HG02885 (cell line): ENCODE data around the gene RPAIN.
"Not testable (repeated sequence)": the region's sequence is repeated elsewhere in the genome, so short reads cannot be mapped to it uniquely, and the experiment has no call there.

ENCODE experiments used
- ATAC-seq: cut with Tn5 transposase; IDR thresholded peaks from one replicate; pipeline ENCODE4 v1.9.1; 2021; ENCODE audit warnings: mild to moderate bottlenecking; ENCODE audit not compliant: unreplicated experiment, poor library complexity

Gene RPAIN

DNA sequence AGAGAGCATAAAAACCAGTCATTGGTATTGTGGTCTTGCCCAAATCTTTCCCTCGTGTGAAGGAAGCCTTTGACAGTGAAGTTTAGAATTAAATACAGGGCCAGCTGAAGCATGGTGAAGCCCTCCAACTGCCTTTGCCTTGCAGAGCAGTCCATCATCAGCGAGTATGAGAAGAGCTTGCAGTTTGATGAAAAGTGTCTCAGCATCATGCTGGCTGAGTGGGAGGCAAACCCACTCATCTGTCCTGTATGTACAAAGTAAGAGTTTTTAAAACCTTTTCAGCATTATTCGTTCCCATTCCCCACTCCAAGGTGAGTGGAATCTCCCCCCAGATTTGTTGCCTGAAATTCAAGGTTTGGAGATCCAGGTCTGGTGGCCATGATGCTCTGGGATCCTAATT is 5.8 kb downstream of the RPAIN start:
- no peak for ATAC-seq

DNA sequence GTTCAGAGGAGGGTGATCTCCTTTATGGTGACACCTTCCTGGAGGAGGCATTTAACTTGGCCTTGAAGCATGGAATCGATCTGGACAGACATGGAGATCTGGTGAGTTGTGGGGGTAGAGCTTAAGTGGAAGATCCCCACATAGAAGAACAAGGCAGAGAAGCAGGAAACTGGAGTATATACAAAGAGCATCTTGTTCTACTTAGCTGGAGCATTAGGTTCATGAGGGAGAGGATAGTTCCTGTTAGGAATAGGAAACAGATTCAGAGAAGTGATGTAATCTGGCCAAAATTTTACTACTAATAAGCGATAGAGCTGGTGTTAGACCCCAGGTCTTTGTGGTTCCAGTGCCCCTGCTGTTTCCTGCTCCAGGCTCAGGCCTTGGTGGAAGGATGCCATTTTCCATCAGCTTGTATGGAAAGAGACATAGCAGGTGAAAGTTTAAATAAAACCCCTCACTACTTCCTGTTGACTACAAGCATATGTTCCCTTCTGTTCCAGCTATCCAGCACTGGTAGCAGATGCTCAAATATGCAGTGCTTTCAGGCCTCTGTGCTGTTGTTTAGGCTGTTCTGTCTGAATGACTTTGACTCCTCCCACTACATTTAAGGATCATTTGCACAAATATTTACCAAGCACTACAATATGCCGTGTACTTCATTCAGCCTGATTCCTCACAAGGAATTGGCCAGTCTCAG is 9.4 kb downstream of the RPAIN start:
- no peak for ATAC-seq

DNA sequence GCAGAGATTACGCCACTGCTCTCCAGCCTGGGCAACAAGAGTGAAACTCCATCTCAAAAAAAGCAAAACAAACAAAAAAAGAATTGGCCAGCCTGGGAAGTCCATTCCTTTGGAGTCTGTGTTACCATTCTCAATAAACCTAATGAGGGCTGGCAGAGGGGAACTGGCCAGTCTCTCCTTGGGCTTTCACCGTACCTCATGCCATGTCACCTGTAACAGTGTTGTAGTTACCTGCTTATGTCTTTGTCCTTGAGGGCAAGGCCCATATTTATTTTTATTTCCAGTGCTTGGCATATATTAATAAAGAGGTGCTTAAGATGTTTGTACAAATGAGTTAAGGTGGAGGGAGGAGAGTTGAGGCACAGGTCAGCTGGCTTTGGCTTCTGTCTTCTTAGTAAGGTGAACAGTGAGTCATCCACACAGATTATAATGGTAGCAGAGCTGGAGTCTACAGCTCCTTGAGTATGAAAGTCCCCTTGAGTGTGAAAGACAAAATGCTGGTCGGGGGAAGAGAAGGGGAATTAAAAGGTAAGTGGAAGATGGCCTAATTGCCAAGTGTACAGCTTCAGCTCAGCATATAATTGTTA is 10.5 kb downstream of the RPAIN start:
- no peak for ATAC-seq

DNA sequence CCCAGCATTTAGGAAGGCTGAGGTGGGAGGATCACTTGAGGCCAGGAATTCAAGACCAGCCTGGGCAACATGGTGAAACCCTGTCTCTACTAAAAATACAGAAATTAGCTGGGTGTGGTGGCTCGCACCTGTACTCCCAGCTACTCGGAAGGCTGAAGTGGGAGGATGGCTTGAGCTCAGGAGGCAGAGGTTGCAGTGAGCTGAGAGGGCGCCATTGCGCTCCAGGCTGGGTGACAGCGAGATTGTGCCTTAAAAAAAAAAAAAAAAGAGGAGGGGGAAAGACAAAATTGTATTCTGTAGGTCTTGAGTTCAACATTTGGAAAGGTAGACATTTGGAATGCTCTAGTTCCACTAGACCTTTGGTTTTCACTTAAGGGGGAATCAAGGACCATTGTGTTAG is 11.3 kb downstream of the RPAIN start:
- ATAC-seq: not testable (repeated sequence)

DNA sequence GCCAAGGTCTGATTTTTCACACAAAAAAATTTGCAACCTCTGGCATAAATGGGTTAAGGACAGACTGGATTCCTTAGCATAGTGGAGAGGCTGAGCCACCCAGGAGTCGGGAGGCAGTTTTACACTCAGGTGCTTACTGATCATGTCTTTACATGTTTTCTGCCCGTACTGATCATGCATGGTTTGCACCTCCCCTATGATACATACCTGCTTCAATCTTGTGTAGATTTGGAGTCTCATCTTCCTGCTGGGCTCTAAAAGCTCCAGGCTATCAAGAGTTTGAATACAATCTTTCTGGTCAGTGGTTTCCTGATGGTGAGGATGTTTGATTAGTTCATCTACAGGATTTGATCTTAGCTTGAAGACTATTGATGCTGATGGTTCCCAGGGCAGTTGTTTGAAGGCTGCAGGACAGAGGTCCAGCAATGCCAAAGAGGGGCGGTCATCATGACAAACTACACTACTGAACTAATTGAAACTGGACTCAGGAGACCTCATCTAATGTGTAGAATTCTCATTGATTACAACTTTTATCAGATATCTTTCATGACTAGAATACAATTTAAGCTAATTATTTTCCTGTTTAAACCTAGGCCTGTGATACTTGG is 12.1 kb downstream of the RPAIN start:
- no peak for ATAC-seq

DNA sequence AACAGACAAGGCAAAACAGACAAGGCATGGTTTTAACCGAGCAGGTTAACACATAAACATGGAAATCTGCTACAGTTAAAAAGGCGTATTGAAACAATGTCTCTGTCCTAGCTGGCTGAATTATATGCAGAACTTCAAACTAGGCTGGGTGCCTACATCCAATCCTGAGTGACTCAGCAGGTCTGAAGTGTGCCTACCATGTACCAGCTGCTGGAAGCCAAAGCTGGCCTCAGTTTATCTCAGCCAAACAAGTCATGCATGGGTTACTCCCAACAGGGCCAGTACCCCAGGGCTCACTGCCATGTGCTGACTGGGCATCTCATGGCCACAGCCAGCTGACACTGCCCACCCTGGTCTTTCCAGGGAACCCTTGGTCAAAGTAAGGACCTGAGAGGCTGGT is 15.0 kb downstream of the RPAIN start:
- ATAC-seq: no peak

DNA sequence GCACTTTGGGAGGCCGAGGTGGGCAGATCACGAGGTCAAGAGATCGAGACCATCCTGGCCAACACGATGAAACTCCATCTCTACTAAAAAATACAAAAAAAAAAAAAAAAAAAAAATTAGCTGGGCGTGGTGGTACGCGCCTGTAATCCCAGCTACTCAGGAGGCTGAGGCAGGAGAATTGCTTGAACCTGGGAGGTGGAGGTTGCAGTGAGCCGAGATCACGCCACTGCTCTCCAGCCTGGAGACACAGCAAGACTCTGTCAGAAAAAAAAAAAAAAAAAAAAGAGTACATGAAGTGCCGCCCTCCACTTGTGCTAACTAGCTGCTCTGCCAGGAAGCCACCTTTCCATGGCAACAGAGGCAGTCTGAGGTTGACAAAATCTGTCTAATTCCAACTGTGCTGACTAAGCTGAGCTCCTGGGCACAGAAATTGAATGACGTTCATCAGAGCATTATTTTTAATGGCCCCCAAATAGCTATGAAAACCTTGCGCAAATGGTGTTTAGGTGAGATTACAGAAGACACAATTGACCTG is 15.9 kb downstream of the RPAIN start:
- not testable (repeated sequence) for ATAC-seq

DNA sequence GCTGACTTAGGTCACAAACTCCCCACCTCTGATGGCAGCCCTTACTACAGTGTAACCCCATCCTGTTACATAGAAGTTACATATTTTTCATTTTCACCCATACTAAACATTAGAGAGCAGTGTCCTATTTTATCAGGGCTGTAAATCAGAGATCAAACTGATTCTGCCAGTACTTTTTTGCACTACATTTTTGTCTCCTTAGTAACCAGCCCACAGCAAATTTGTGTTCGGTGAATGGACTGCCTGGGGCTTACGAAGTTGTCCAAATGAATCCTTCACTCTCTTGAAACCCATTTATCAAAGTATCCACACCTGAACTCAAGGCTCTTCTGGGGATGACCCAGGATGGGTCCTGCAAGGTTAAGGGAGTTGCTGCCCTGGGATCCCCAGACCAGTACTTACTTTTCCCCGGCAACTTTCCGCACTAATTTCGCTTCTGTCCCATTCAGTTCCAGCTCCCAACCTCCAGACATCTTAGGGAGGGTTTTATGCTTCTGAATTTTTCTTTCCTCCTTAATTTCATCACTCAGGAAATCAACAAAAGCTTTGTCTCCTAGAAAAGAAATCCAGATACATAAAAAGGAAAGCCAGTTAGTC is 17.8 kb downstream of the RPAIN start:
- no peak for ATAC-seq

DNA sequence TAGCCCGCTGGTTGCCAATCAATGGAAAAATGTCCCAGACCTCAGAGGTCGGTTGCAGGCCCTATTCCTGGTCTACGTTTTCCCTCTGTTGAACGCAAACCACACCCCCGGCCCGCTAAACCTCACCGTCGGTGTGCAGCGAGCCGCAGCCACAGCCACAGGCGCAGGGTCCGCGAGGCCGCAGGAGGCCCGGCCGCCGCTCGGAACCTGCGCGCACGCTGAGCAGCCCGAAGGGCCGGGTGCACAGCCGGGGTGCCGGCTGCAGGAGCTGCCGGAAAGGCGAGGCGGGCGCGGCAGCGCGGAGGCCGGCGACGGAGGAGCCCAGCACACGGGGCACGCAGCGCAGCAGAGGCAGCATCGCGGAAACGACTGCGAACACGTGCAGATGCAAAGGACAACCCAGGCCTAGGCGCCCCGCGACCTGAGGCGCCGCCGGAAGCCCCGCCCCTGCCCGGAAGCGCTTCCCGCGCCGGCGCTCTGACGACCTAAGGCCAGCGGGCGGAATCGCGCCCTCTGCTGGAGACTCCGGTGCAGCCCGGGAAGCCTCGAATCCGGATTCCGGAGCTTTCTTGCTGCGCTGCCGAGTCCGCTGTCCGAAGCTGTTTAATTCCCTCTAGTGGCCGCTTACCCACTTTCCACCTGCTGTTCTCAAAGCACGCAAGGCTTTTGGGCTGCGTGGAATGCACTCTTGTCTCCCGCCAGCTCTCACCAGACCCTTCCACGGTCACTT is 18.9 kb downstream of the RPAIN start, which contains the start of gene C1QBP:
TSS of gene C1QBP (minus strand) at position 440 of the 730 bp plus-strand sequence. CDS start at position 358, 82 bp downstream.
- peak; percentile 85 for ATAC-seq

DNA sequence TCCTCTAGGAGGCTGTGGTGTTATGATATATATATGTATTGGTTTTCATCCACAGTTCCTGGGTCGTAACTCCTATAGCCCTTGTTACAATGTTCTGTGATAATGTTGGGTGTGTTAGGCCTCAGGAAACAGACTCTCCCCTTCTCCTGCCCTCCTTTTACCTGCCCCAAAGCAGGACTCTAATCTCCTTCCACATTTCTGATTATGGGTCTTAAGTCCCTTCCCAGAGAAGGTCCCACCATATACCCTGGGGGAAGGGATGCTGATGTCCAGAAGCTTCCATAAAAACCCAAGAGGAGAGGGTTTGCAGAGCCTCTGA is 19.4 kb downstream of the RPAIN start:
- no peak for ATAC-seq

DNA sequence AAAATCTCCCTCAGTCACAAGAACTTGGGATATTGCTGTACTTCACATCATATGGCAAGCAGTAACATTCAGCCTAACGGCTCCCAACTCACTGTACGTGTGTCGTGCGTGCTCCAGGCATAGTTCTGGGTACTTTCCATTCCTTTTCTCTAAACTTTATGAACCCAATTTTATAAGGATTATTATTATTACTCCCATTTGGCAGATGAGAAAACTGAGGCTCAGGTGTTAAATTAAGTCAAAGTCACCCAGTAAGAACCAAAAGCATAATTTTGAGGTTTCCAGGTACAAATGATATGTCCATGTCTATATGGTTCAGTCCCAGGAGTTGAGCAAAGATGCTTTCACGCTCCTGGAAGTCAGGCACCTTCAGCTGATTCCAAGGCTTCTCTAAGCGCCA is 23.7 kb downstream of the RPAIN start:
- ATAC-seq: no peak

DNA sequence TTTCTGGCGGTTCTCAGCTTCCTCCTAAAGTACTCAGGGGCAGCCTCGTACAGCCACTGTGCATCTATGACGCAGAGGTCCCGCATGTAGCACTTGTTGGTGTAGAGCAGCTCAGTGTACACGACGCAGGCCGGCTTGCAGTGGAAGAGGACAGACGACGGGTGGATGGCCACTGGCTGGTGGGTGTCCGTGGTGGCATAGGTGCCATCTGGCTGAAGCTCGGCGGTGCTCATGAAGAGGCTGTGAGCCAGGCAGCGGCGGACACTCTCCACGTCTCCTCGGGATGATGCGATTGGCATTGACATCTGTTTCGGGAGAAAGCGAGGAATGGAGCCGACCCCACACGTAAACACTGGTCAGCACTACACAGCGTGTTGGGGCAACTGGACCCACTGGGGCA is 24.2 kb downstream of the RPAIN start:
- ATAC-seq: no peak

DNA sequence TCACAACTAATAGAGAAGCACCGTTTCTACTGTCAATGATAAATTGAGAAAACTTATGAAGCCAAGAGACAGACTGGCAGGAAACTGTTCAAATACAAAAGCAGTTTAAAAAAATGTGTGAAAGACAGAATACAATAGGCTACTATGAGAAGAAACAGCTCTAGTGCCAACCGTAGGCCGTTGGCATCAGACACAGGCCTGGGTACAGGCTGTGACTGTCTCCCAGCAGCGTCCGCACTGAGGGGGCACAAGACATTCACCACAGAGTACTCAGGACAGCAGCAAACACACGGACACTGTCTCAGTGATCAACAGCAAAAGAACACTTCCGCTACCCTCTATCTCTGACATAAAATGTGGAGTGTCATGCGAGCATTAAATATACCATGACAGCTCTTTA is 26.8 kb downstream of the RPAIN start:
- ATAC-seq: no peak

DNA sequence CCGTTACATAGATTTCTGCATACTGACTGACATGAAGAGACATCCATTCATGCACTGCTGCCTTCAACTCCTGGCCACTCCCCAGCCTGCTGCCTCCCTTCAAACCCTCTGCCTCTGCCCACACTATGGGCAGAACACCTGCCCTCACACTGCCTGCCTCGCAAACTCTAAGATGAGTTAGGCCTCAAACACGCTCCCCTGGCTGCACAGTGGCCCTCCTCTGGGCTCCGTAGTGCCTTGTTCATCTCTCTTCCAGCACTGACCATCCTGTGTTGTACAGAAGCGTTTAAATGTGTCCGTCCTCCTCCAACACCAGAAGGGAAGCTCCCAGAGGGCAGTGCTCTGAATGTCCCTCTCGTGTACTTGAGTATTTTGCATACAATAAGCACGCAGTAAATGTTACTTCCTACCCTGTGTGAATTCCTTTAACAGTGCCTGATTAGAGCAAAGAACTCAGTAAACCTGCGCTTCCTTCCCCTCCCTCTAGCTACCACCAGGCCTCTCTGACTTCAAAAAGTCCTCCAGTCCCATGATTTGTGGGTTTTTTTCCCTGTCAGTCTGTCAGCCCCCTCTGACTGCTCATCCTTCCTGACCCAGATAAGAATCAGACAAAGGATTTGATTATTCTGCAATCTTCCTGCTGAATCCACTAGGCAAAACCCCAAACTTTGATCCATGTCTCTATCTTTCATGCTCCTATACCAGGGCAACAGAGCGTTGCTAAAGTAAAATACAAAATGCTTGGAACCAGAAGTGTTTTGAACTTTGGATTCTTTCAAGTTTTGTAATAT is 44.9 kb downstream of the RPAIN start:
- ATAC-seq: no peak

DNA sequence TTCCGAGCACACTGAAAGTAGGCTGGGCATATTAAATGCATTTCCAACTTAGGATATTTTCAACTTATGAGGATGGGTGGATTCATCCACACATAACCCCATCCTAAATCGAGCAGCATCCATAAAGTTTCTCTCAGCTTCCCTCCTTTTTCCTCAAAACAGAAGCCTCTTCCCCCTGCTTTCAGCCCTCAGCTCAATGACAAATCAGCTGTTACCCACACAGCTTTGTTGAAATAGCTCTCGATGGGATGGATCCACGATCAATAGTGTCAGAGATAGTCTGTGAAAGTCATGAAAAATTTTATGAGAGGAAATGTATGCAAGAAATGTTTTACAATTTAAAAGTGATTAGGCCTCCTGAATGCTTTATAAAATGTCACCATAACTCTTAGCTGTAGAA is 46.3 kb downstream of the RPAIN start:
- ATAC-seq: no peak

DNA sequence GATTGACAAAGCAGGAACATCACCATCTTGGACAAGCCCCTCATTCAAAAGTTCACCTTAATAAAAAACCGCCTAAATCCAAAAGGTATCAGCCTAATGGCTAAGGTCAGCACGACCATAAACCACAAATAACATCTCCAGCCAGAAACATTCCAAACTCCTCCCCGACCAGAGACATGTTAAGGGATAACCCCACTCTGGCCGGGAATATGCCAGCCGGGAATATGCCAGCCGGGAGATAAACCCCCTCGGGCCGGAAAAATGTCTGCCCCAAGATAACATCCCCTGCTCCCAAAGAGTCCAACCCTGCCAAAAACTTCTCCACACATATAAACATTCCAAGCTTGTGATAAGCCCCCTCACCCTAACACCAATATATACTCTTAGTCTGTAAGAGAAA is 47.4 kb downstream of the RPAIN start:
- no peak for ATAC-seq

DNA sequence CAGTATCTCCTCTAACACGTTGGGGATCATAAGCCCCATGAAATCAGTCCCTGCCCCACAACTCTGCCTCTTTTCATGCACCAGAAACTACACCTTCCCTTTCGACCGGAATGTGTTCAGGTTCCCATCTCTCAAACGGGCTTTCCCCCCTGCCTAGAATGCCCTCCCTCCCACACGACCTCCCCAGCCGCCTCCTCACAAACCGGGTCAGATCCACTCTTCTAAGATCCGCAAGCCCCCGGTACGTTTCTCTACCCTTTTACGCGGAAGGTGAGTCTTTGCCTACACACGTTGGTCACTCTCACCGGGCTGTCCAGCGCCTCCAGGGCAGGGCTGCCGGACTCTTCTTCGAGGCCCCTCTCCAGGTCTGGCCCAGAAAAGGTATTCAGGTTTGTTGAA is 48.1 kb downstream of the RPAIN start:
- ATAC-seq: peak; percentile 13

DNA sequence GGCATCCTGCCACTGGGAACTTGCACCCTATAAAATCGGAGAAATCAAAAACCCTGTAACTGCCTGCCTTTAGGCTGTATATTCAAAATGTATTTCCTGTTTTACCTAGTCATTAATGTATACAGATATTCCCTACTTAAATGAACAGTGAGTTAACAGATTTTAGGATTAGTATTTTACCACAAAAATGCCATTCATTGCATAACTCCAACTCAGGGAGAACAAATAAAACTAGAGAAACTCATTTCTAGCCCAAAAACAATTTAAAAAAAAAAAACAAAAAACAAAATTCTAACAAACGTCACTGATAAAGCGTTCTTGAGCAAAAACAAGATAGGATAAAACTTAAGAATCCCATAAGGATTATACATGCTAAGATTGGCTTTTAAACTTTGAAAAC is 52.5 kb downstream of the RPAIN start:
- ATAC-seq: no peak

DNA sequence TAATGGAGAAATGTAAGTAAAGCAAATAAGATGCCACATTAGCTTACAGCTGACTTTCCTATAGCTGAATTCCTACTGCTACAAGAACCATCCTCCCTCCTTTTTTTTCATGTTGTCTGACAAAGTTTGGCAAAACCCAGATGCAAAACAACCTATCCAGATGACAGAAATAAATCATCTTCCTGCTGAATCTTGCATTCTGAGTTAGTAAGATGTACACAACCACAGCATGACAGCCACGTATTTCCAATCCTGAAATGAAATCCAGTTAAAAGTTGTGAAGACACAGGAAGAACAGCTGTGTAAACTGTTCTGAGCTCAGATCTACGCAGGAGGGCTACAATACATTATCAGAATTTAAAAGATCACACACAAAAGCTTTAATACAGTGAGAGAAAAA is 53.9 kb downstream of the RPAIN start:
- no peak for ATAC-seq

DNA sequence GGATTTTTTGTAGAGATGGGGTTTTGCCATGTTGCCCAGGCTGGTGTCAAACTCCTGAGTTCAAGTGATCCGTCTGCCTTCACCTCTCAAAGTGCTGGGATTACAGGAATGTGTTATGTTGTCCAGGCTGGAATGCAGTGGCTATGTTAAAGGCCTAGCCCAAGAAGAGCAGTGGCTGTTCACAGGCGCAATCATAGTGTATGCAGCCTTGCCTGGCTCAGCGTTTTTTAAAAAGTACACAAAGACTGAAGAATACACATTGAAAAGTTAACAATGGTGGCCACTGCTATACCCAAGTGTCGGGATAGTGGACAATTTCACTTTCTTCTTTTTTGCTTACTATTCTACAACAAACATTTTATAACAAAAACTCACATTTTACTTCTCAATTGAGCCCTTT is 59.0 kb downstream of the RPAIN start:
- ATAC-seq: no peak
